ENCODE data around the gene MORN2. TPM values are rescaled to one million over a fixed set of nuclear protein-coding genes. Genes with fewer than 3 reads are reported as not detected.

Gene MORN2
- total and polyA plus RNA-seq, 2 of the 13 experiments (the other 11 are each of a cell fraction or from before 2014, with no cell fraction given): 7.0 to 28.0 TPM

GRCh38 chr2:38907743-38908562, 32.2 kb downstream of the MORN2 start (continued):
- TF ChIP-seq, protein P1, sequence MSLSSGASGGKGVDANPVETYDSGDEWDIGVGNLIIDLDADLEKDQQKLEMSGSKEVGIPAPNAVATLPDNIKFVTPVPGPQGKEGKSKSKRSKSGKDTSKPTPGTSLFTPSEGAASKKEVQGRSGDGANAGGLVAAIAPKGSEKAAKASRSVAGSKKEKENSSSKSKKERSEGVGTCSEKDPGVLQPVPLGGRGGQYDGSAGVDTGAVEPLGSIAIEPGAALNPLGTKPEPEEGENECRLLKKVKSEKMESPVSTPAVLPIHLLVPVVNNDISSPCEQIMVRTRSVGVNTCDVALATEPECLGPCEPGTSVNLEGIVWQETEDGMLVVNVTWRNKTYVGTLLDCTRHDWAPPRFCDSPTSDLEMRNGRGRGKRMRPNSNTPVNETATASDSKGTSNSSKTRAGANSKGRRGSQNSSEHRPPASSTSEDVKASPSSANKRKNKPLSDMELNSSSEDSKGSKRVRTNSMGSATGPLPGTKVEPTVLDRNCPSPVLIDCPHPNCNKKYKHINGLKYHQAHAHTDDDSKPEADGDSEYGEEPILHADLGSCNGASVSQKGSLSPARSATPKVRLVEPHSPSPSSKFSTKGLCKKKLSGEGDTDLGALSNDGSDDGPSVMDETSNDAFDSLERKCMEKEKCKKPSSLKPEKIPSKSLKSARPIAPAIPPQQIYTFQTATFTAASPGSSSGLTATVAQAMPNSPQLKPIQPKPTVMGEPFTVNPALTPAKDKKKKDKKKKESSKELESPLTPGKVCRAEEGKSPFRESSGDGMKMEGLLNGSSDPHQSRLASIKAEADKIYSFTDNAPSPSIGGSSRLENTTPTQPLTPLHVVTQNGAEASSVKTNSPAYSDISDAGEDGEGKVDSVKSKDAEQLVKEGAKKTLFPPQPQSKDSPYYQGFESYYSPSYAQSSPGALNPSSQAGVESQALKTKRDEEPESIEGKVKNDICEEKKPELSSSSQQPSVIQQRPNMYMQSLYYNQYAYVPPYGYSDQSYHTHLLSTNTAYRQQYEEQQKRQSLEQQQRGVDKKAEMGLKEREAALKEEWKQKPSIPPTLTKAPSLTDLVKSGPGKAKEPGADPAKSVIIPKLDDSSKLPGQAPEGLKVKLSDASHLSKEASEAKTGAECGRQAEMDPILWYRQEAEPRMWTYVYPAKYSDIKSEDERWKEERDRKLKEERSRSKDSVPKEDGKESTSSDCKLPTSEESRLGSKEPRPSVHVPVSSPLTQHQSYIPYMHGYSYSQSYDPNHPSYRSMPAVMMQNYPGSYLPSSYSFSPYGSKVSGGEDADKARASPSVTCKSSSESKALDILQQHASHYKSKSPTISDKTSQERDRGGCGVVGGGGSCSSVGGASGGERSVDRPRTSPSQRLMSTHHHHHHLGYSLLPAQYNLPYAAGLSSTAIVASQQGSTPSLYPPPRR (CRISPR knock-in tag; IDR thresholded peaks at IDR 0.05; ENCODE audit: borderline replicate concordance): peak; percentile 53; the same call in 1 of the 2 replicates
- TF ChIP-seq, protein P2, sequence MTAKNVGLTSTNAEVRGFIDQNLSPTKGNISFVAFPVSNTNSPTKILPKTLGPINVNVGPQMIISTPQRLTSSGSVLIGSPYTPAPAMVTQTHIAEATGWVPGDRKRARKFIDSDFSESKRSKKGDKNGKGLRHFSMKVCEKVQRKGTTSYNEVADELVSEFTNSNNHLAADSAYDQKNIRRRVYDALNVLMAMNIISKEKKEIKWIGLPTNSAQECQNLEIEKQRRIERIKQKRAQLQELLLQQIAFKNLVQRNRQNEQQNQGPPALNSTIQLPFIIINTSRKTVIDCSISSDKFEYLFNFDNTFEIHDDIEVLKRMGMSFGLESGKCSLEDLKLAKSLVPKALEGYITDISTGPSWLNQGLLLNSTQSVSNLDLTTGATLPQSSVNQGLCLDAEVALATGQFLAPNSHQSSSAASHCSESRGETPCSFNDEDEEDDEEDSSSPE (CRISPR knock-in tag; IDR thresholded peaks at IDR 0.05): no peak
- no peak for TF ChIP-seq ZNF552 (CRISPR knock-in tag; IDR thresholded peaks at IDR 0.05; ENCODE audit: borderline replicate concordance)
- TF ChIP-seq ATF2 (CRISPR knock-in tag; IDR thresholded peaks at IDR 0.05): no peak
- no peak for TF ChIP-seq SOX6 (IDR thresholded peaks at IDR 0.05)
- TF ChIP-seq SOX6 (CRISPR knock-in tag; IDR thresholded peaks at IDR 0.05): peak; percentile 96
- TF ChIP-seq NR2F1 (CRISPR knock-in tag; IDR thresholded peaks at IDR 0.05): peak; percentile 82 to 93
- TF ChIP-seq BORCS8-MEF2B (CRISPR knock-in tag; IDR thresholded peaks at IDR 0.05): no peak
- no peak for TF ChIP-seq GZF1 (CRISPR knock-in tag; IDR thresholded peaks at IDR 0.05)
- TF ChIP-seq UBTF (CRISPR knock-in tag; IDR thresholded peaks at IDR 0.05): no peak
- no peak for TF ChIP-seq NFATC3 (CRISPR knock-in tag; IDR thresholded peaks at IDR 0.05)
- TF ChIP-seq ADNP (CRISPR knock-in tag; IDR thresholded peaks at IDR 0.05): peak; percentile 74; the same call in 1 of the 2 replicates
- TF ChIP-seq RARA (CRISPR knock-in tag; IDR thresholded peaks at IDR 0.05): peak; percentile 83
- TF ChIP-seq SOX5 (CRISPR knock-in tag; IDR thresholded peaks at IDR 0.05; ENCODE audit: borderline replicate concordance): peak; percentile 94
- peak; percentile 45 for TF ChIP-seq XRCC5 (optimal IDR thresholded peaks at IDR 0.05; ENCODE audit: low read length)
- TF ChIP-seq ZSCAN31 (CRISPR knock-in tag; IDR thresholded peaks at IDR 0.05; ENCODE audit: low read depth): no peak
- no peak for TF ChIP-seq ARNT2 (CRISPR knock-in tag; IDR thresholded peaks at IDR 0.05; ENCODE audit: low read depth)
- 0 out of 2 replicates have a peak, but pooled peaks have one; percentile 8 for TF ChIP-seq ZNF343 (CRISPR knock-in tag; IDR thresholded peaks at IDR 0.05)
- TF ChIP-seq, protein P3, sequence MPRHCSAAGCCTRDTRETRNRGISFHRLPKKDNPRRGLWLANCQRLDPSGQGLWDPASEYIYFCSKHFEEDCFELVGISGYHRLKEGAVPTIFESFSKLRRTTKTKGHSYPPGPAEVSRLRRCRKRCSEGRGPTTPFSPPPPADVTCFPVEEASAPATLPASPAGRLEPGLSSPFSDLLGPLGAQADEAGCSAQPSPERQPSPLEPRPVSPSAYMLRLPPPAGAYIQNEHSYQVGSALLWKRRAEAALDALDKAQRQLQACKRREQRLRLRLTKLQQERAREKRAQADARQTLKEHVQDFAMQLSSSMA (CRISPR knock-in tag; IDR thresholded peaks at IDR 0.05): no peak
